LNCAP (cell line): ENCODE results near the gene SUSD2.

ENCODE experiments used
- CTCF ChIP-seq: fragments of 450-650 bp; IDR thresholded peaks from 2 replicates; pipeline ENCODE4 v1.5.1; 2017; ENCODE audit warnings: mild to moderate bottlenecking

Gene SUSD2

GRCh38 chr22:24185001-24185500 lies 3.8 kb downstream of the SUSD2 start:
- TF ChIP-seq CTCF: no peak

- no peak for TF ChIP-seq CTCF
These were observed 4.4 kb downstream of the SUSD2 start for GRCh38 chr22:24185501-24186351.

GRCh38 chr22:24186352-24186740 lies 5.1 kb downstream of the SUSD2 start:
- no peak for TF ChIP-seq CTCF

GRCh38 chr22:24186892-24187670 lies 5.8 kb downstream of the SUSD2 start:
- TF ChIP-seq CTCF: no peak

- no peak for TF ChIP-seq CTCF
These were observed 6.7 kb downstream of the SUSD2 start for GRCh38 chr22:24187731-24188644.

- TF ChIP-seq CTCF: no peak
These were observed 7.5 kb downstream of the SUSD2 start for GRCh38 chr22:24188705-24189248.
